Stomach (tissue), 9 donors: Measurements from ENCODE around the gene RAB31. TPM values are rescaled to one million over a fixed set of nuclear protein-coding genes. Genes with fewer than 3 reads are reported as not detected.

Source experiments
- DNase-seq, 2 donors: peaks; one replicate each; pipeline versions ENCODE4 v3.0.0 to v3.0.0-alpha.2; 2013 to 2019
- H3K27ac ChIP-seq, 5 donors: fragments of 200-600 bp in 4 of 5; sonication (generic) in 4 of 5; one replicate each; pipeline ENCODE4 v1.5.1; 2013 to 2019; ENCODE audit warnings: mild to moderate bottlenecking in 1 of 5, moderate library complexity in 1 of 5
- H3K27me3 ChIP-seq, 3 donors: fragments of 200-600 bp; sonication (generic); one replicate each; pipeline ENCODE4 v1.5.1; 2017 to 2019; ENCODE audit warnings: mixed run types in 1 of 3
- H3K36me3 ChIP-seq, 4 donors: fragments of 200-600 bp; sonication (generic); 1 replicate in 3 of 4; 2 replicates in 1 of 4; pipeline ENCODE4 v1.5.1; 2016 to 2019
- H3K4me1 ChIP-seq, 4 donors: fragments of 200-600 bp; sonication (generic); one replicate each; pipeline ENCODE4 v1.5.1; 2016 to 2019
- H3K4me3 ChIP-seq, 4 donors: fragments of 200-600 bp; sonication (generic) in 3 of 4; one replicate each; pipeline ENCODE4 v1.5.1; 2016 to 2019; ENCODE audit warnings: mild to moderate bottlenecking in 1 of 4
- H3K9me3 ChIP-seq, 4 donors: fragments of 200-600 bp; sonication (generic); one replicate each; pipeline ENCODE4 v1.5.1; 2016 to 2019
- CTCF ChIP-seq, 7 experiments: fragments of 450-650 bp in 4 of 7; fragments of 200-600 bp in 3 of 7; sonication (generic) in 3 of 7; IDR thresholded peaks; one replicate each; pipeline ENCODE4 v1.5.1; 2016 to 2019; ENCODE audit warnings: antibody characterized with exemption in 7 of 7, control low read depth in 2 of 7, mild to moderate bottlenecking in 1 of 7
- EP300 ChIP-seq: sonication (generic); formaldehyde crosslinking; IDR thresholded peaks from one replicate; pipeline ENCODE4 v1.6.1; 2017; ENCODE audit warnings: antibody characterized with exemption
- POLR2A ChIP-seq, 4 donors: fragments of 450-650 bp; IDR thresholded peaks; one replicate each; pipeline ENCODE4 v1.6.1; 2016; ENCODE audit warnings: antibody characterized with exemption in 4 of 4, control low read depth in 2 of 4, mild to moderate bottlenecking in 1 of 4, moderate library complexity in 1 of 4
- POLR2AphosphoS5 ChIP-seq, 3 donors: sonication (generic); formaldehyde crosslinking; IDR thresholded peaks; one replicate each; pipeline ENCODE4 v1.6.1; 2016; ENCODE audit warnings: antibody characterized with exemption in 3 of 3
- WGBS, 5 donors: extraction: QIAGEN DNeasy Blood & Tissue Kit in 3 of 5; methylation state at CpG; one replicate each; pipeline versions ENCODE4 v1.1.5 to v1.1.7; 2013 to 2018; 5-methylcytosine and 5-hydroxymethylcytosine counted together
- intact Hi-C: fragments of 100-400 bp; cut with DNase I; formaldehyde crosslinking; loops from one replicate; pipeline ENCODE4 v1.15.1; 2023; ENCODE audit warnings: low total_unique reads
- polyA plus RNA-seq, 3 donors: library from polyadenylated mRNA; stranded (reverse); fragments of 200-250 nt; gene quantifications; one replicate each; pipeline ENCODE4 v1.2.3, GENCODE V29; 2013
- total RNA-seq, 5 donors: library from RNA; depleted of rRNA; stranded (reverse); fragments of >200 nt; gene quantifications; one replicate each; pipeline versions ENCODE4 v1.1.0 to v1.2.3, GENCODE V29; 2014 to 2016
- donor health status: healthy with polysubstance abuse.
- donor health status: Bipolar disorder and iron deficiency.
- donor health status: healthy.

RAB31 gene
- total and polyA plus RNA-seq, 8 donors: 10.1 to 65.5 (median 36.8) TPM

DNA sequence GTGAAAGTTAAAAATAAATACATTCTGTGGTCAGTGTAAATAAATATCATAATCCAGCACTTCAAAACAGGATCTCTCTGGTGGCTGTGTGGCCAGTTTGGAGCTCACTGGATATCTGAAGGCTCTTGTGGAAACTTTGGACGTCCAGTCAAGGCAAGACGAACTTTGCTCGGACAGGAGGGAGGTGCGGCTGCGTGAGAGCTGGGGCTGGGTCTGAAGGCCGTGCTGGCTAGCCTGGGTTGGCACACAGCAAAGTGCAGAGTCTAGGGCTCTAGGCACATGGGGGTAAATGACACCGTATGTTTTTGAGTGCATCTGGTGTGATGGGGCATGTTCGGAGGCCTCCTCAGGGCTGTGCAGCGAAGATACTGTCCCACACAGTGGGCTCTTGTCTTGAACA is 98.8 kb downstream of the RAB31 start:
- Histone ChIP-seq H3K4me1 (peaks cover 11 to 58% (median 36%) of the 10 kb centered on the region in 4 donors), H3K27ac (no peak overlapping the region), H3K27me3 (no peaks in the 10 kb centered on the region), H3K36me3 (no peaks in the 10 kb centered on the region), H3K9me3 (no peaks in the 10 kb centered on the region), H3K4me3 (no peak overlapping the region)
- no peak for DNase-seq
- TF ChIP-seq POLR2A (IDR thresholded peaks at IDR 0.05): no peak
- TF ChIP-seq POLR2AphosphoS5 (IDR thresholded peaks at IDR 0.05): no peak
- no peak for TF ChIP-seq EP300
- no peak for TF ChIP-seq CTCF (IDR thresholded peaks at IDR 0.05)
- WGBS, 5 donors: 75 to 82% (median 78%) methylated on average over 9 of the region's 9 CpGs
- intact Hi-C loops: no loop called here

DNA sequence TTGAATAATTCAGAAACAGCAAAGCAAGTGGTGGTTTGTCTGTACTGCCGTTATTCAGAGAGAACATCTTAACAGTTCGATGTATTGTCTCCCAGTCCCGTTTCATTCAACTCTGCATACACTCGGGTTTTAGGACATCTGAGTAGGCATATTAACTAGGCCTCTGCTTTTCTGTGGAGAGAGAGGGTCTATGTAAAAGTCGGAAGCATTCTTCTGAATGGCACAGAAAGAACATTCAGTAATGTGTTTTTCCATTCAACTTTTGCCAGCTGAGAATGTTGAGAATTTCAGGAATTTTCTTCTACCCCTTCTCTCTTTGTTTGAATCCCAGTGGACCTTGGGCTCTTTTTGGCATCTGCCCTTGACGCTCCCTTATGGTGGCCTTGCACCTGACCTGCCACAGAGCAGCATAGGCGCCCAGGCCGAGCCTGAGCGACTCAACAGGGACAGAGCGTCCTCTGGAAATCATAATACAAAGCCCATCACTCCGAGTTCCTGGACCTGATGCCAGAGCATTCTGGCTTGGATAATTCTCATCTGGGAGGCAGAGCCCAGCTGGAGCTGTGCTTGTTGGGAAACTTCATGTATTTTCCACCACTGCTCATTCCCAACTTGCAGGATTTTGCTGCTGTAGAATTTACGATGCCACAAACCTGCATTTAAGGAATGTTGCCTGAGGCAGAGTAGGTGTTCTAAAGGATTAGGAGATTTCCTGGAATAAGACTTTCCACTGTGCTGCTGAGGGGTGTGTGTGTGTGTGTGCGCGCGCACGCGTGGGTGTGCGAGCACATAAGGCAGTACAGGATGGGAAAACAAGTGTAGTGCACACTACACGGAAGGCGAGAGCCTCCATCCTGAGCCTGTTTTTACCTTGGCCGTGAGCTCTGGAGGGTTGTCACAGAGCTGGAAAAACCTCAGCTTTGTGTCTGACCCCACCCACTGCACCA is 100.5 kb downstream of the RAB31 start:
- Histone ChIP-seq H3K4me3 (no peak overlapping the region), H3K27ac (peak overlapping the region in 4 of 5 donors; percentile 27 to 66 (median 46)), H3K36me3 (no peaks in the 10 kb centered on the region), H3K4me1 (peaks cover 11 to 50% (median 25%) of the 10 kb centered on the region in 4 donors), H3K9me3 (no peaks in the 10 kb centered on the region), H3K27me3 (no peaks in the 10 kb centered on the region)
- 67 to 80% (median 72%) methylated on average over 21 of the region's 21 CpGs for WGBS, 5 donors
- TF ChIP-seq POLR2AphosphoS5 (IDR thresholded peaks at IDR 0.05): no peak
- TF ChIP-seq EP300: no peak
- no peak for TF ChIP-seq CTCF (IDR thresholded peaks at IDR 0.05)
- no peak for TF ChIP-seq POLR2A (IDR thresholded peaks at IDR 0.05)
- intact Hi-C loops: no loop called here
- DNase-seq: peak in 1 of 2 donors; percentile 34

- Histone ChIP-seq H3K36me3 (no peaks in the 10 kb centered on the region), H3K4me1 (peaks cover 0 to 45% (median 21%) of the 10 kb centered on the region in 4 donors), H3K9me3 (no peaks in the 10 kb centered on the region), H3K27ac (peak overlapping the region in 4 of 5 donors; percentile 9 to 66 (median 43)), H3K27me3 (no peaks in the 10 kb centered on the region), H3K4me3 (no peak overlapping the region)
- WGBS, 5 donors: 59 to 80% (median 74%) methylated on average over 6 of the region's 6 CpGs
- TF ChIP-seq EP300: no peak
- no peak for TF ChIP-seq POLR2AphosphoS5 (IDR thresholded peaks at IDR 0.05)
- no peak for TF ChIP-seq CTCF (IDR thresholded peaks at IDR 0.05)
- no peak for TF ChIP-seq POLR2A (IDR thresholded peaks at IDR 0.05)
- intact Hi-C loops: no loop called here
- no peak for DNase-seq
Measured at GRCh38 chr18:9809697-9810096, 101.6 kb downstream of the RAB31 start.

- Histone ChIP-seq H3K36me3 (no peaks in the 10 kb centered on the region), H3K9me3 (no peaks in the 10 kb centered on the region), H3K27ac (peak overlapping the region in 4 of 5 donors; percentile 9 to 66 (median 43)), H3K4me3 (no peak overlapping the region), H3K27me3 (no peaks in the 10 kb centered on the region), H3K4me1 (peaks cover 0 to 44% (median 19%) of the 10 kb centered on the region in 4 donors)
- DNase-seq: no peak
- intact Hi-C loops: no loop called here
- 68 to 91% (median 79%) methylated on average over 4 of the region's 4 CpGs for WGBS, 5 donors
- TF ChIP-seq EP300 (no peak), CTCF (IDR thresholded peaks at IDR 0.05) (no peak), POLR2A (IDR thresholded peaks at IDR 0.05) (no peak), POLR2AphosphoS5 (IDR thresholded peaks at IDR 0.05) (no peak)
Measured at GRCh38 chr18:9810299-9810698, 102.2 kb downstream of the RAB31 start.
